Measurements from ENCODE around the gene NDOR1. TPM values are rescaled to one million over a fixed set of nuclear protein-coding genes. Genes with fewer than 3 reads are reported as not detected.

NDOR1 gene
- polyA plus RNA-seq, 2 of the 4 experiments (the other 2 are of a cell fraction): 5.6 to 19.5 TPM

DNA sequence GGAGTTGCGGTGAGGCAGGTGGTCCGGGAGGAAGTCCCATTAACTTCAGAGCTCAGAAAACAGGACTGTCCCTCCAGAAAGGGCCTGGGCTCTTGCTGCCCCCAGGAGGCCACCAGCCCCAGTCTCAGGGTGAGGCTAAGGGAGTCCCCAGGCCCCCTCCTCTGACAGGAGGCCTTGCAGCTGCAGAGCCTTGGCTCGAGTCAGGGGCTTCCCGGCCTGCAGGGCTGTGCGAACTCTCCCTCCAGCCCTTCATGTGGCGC is 42.3 kb downstream of the NDOR1 start:
- CTCF ChIA-PET: interaction anchor here (1.0 to 13.1 kb wide), 4 partner anchors 11 to 26 kb away, joined by 3 to 236 read pairs (median 8); partner anchors contain the start of gene NELFB
- Histone ChIP-seq H3K4me2 (no peak overlapping the region), H3K4me3 (no peak overlapping the region), H3K27ac (no peak overlapping the region), H3K4me1 (peaks cover 14% of the 10 kb centered on the region), H3K9me3 (no peaks in the 10 kb centered on the region)
- WGBS (ENCODE audit: missing lambda C conversion rate): 94% methylated on average over 6 of the region's 6 CpGs
- POLR2A ChIA-PET: no interaction called here
- no peak for FAIRE-seq
- TF ChIP-seq KDM5A (IDR thresholded peaks at IDR 0.05) (no peak), JUN (IDR thresholded peaks at IDR 0.05) (no peak), NR3C1 (IDR thresholded peaks at IDR 0.05) (no peak), FOXS1 (CRISPR knock-in tag; IDR thresholded peaks at IDR 0.05) (no peak), HOXA7 (CRISPR knock-in tag; IDR thresholded peaks at IDR 0.05) (no peak), EP300 (IDR thresholded peaks at IDR 0.05) (no peak), BHLHE40 (IDR thresholded peaks at IDR 0.05; ENCODE audit: low read depth, low read length) (no peak), RFX5 (IDR thresholded peaks at IDR 0.05) (no peak), CBX8 (IDR thresholded peaks at IDR 0.05) (no peak), MAZ (IDR thresholded peaks at IDR 0.05; ENCODE audit: borderline replicate concordance, low read depth, low read length) (no peak), HDAC2 (IDR thresholded peaks at IDR 0.05) (no peak)
- TF ChIP-seq, protein P1, sequence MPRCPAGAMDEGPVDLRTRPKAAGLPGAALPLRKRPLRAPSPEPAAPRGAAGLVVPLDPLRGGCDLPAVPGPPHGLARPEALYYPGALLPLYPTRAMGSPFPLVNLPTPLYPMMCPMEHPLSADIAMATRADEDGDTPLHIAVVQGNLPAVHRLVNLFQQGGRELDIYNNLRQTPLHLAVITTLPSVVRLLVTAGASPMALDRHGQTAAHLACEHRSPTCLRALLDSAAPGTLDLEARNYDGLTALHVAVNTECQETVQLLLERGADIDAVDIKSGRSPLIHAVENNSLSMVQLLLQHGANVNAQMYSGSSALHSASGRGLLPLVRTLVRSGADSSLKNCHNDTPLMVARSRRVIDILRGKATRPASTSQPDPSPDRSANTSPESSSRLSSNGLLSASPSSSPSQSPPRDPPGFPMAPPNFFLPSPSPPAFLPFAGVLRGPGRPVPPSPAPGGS (IDR thresholded peaks at IDR 0.05): no peak
- TF ChIP-seq, protein P2, sequence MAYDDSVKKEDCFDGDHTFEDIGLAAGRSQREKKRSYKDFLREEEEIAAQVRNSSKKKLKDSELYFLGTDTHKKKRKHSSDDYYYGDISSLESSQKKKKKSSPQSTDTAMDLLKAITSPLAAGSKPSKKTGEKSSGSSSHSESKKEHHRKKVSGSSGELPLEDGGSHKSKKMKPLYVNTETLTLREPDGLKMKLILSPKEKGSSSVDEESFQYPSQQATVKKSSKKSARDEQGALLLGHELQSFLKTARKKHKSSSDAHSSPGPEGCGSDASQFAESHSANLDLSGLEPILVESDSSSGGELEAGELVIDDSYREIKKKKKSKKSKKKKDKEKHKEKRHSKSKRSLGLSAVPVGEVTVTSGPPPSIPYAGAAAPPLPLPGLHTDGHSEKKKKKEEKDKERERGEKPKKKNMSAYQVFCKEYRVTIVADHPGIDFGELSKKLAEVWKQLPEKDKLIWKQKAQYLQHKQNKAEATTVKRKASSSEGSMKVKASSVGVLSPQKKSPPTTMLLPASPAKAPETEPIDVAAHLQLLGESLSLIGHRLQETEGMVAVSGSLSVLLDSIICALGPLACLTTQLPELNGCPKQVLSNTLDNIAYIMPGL (CRISPR knock-in tag; IDR thresholded peaks at IDR 0.05; ENCODE audit: borderline replicate concordance): no peak
- DNase-seq (ENCODE audit: low read depth in 1 of 2, low spot score in 1 of 2): no peak
- ATAC-seq: no peak

DNA sequence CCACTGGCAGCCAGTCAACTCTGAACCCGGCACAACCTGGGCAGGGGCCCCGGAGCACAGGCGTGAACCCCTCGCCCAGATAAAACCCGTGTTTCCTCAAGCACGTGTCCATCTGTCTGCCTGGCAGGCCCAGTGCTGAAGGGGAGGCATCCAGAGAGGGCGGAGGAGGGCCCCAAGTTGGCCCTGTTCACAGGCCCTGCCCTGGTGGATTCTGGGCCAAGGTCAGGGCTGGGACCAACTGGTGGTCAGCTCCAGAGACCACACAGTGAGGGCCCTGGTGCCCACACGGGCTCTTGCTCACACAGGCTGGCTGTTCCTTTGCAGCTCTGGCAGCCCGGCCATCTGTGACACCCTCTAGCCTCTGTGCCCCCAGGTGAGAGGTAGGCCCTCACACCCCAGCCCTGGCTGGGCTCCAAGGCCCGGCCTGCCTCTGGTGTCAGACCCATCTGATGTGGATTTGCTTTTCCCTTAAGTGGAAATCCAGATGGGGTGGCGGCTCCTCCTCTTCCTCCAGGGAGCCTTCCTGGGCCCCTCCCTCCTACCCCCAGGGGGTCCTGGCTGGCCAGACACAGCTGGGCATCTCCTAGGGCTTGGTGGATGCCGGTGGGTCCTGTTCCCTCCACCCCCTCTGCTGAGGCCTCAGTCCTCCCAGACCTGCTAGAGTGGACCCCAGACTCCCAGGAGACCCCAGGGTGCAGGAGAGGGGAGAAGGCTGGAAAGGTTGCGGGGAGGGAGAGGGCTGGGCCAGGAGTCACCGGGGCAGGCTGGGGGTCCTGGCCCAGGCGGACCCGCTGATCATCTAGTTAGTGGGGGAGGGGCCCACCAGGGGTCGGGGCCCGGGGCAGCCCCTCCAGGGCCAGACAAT is 45.1 kb downstream of the NDOR1 start:
- no peak for ATAC-seq
- Histone ChIP-seq H3K4me2 (no peak overlapping the region), H3K9me3 (no peaks in the 10 kb centered on the region), H3K27ac (0 out of 6 replicates have a peak overlapping the region, but pooled peaks of 1 of the 2 experiments have one; percentile 18), H3K4me3 (no peak overlapping the region), H3K4me1 (peaks cover 9% of the 10 kb centered on the region)
- no peak for FAIRE-seq
- POLR2A ChIA-PET: interaction anchor here (1.0 to 1.5 kb wide), 2 partner anchors 10 kb away, joined by 5 to 12 read pairs; partner anchors contain the start of gene TUBB4B
- WGBS (ENCODE audit: missing lambda C conversion rate): 89% methylated on average over 10 of the region's 18 CpGs
- no peak for DNase-seq (ENCODE audit: low read depth in 1 of 2, low spot score in 1 of 2)
- CTCF ChIA-PET: interaction anchor here (0.6 to 2.6 kb wide), 11 partner anchors 9 to 200 kb away, joined by 3 to 15 read pairs (median 3); partner anchors contain the start of gene TUBB4B
- no peak for TF ChIP-seq CBX2 (IDR thresholded peaks at IDR 0.05; ENCODE audit: borderline replicate concordance, low read depth)
- TF ChIP-seq EHF (CRISPR knock-in tag; IDR thresholded peaks at IDR 0.05): no peak
- TF ChIP-seq RAD21 (conservative IDR thresholded peaks at IDR 0.05 in 1 of 2, IDR thresholded peaks at IDR 0.05 in 1 of 2): no peak
- TF ChIP-seq HDAC2 (IDR thresholded peaks at IDR 0.05): no peak
- no peak for TF ChIP-seq RARB (CRISPR knock-in tag; IDR thresholded peaks at IDR 0.05)
- TF ChIP-seq MAFK (IDR thresholded peaks at IDR 0.05; ENCODE audit: partially characterized antibody): no peak
- TF ChIP-seq PHF8 (IDR thresholded peaks at IDR 0.05; ENCODE audit: borderline replicate concordance, low read depth): no peak
- TF ChIP-seq CEBPB (IDR thresholded peaks at IDR 0.05): no peak
- no peak for TF ChIP-seq HOXB13 (CRISPR knock-in tag; IDR thresholded peaks at IDR 0.05; ENCODE audit: low read depth)
- TF ChIP-seq ZSCAN20 (CRISPR knock-in tag; IDR thresholded peaks at IDR 0.05): no peak
- TF ChIP-seq EHMT2 (IDR thresholded peaks at IDR 0.05; ENCODE audit: low read depth): no peak
